SH-SY5Y (cell line): Measurements from ENCODE around the gene TRIM36.

Source experiments
- GATA2 ChIP-seq: IDR thresholded peaks from 2 replicates; pipeline ENCODE4 v1.6.1; 2011; ENCODE audit warnings: mild to moderate bottlenecking, low read depth, low read length
- GATA3 ChIP-seq: IDR thresholded peaks from 2 replicates; pipeline ENCODE4 v1.6.1; 2011; ENCODE audit warnings: low read depth, mild to moderate bottlenecking, low read length, moderate library complexity

DNA sequence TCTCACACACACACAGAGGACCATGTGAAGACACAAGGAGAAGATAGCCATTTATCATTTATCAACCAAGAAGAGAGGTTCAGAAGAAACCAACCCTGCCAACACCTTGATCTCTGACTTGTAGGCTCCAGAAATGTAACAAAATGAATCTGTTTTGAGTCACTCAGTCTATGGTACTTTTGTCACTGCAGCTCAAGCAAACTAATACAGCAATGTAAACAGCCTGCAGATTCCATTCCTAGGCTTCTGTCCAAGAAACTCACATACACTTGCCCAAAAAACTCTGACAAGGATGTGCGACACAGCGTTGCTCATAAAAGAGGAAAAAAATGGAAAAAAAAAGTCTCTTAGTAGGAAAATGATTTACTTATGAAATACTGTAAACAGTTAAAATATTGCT, 33.4 kb downstream of the TRIM36 start:
- TF ChIP-seq GATA2 (no peak), GATA3 (no peak)
